Measurements from ENCODE around the gene CMTM4.

CMTM4 gene

GRCh38 chr16:66574531-66574930, 122.0 kb downstream of the CMTM4 start:
- no peak overlapping the region for H3K4me2 ChIP-seq (ENCODE audit: insufficient read depth, low read length)
- no peak overlapping the region for H2AFZ ChIP-seq (ENCODE audit: low read depth, low read length)
- no peaks in the 10 kb centered on the region for H3K4me1 ChIP-seq (ENCODE audit: insufficient read depth, low read length)
- H3K79me2 ChIP-seq (ENCODE audit: insufficient read depth, low read length), result no peaks in the 10 kb centered on the region
- ATAC-seq (ENCODE audit: insufficient read depth, low read depth) (no peak), DNase-seq (no peak)
- no peak overlapping the region for H3K9ac ChIP-seq (ENCODE audit: low read depth, low read length)
- TF ChIP-seq CTCF (IDR thresholded peaks at IDR 0.05; ENCODE audit: borderline replicate concordance, extremely low read depth, low read length, poor library complexity, severe bottlenecking), result no peak
- no peak for TF ChIP-seq EZH2 (IDR thresholded peaks at IDR 0.05; ENCODE audit: borderline replicate concordance, low read depth, low read length, severe bottlenecking)
- no peaks in the 10 kb centered on the region for H3K27me3 ChIP-seq (ENCODE audit: insufficient read depth, low read length, poor library complexity)
- H3K27ac ChIP-seq (ENCODE audit: low read length), result no peak overlapping the region
- H4K20me1 ChIP-seq (ENCODE audit: insufficient read depth, low read length), result no peaks in the 10 kb centered on the region
- no peak overlapping the region for H3K4me3 ChIP-seq (ENCODE audit: low read depth in 1 of 2, low read length in 2 of 2)
- H3K36me3 ChIP-seq (ENCODE audit: insufficient read depth, low read length), result peaks cover 10% of the 10 kb centered on the region
- no peaks in the 10 kb centered on the region for H3K9me3 ChIP-seq (ENCODE audit: insufficient read depth, low read length, severe bottlenecking)

GRCh38 chr16:66574081-66574480, 122.5 kb downstream of the CMTM4 start:
- Histone ChIP-seq H3K9me3 (ENCODE audit: insufficient read depth, low read length, severe bottlenecking) (no peaks in the 10 kb centered on the region), H3K27me3 (ENCODE audit: insufficient read depth, low read length, poor library complexity) (no peaks in the 10 kb centered on the region), H3K79me2 (ENCODE audit: insufficient read depth, low read length) (no peaks in the 10 kb centered on the region), H3K4me1 (ENCODE audit: insufficient read depth, low read length) (no peaks in the 10 kb centered on the region), H4K20me1 (ENCODE audit: insufficient read depth, low read length) (no peaks in the 10 kb centered on the region), H3K4me2 (ENCODE audit: insufficient read depth, low read length) (no peak overlapping the region), H2AFZ (ENCODE audit: low read depth, low read length) (no peak overlapping the region), H3K27ac (ENCODE audit: low read length) (no peak overlapping the region), H3K36me3 (ENCODE audit: insufficient read depth, low read length) (peaks cover 10% of the 10 kb centered on the region), H3K4me3 (ENCODE audit: low read depth in 1 of 2, low read length in 2 of 2) (no peak overlapping the region), H3K9ac (ENCODE audit: low read depth, low read length) (no peak overlapping the region)
- TF ChIP-seq CTCF (IDR thresholded peaks at IDR 0.05; ENCODE audit: borderline replicate concordance, extremely low read depth, low read length, poor library complexity, severe bottlenecking) (no peak), EZH2 (IDR thresholded peaks at IDR 0.05; ENCODE audit: borderline replicate concordance, low read depth, low read length, severe bottlenecking) (no peak)
- DNase-seq (no peak), ATAC-seq (ENCODE audit: insufficient read depth, low read depth) (no peak)

- Histone ChIP-seq H2AFZ (ENCODE audit: low read depth, low read length) (no peak overlapping the region), H3K9me3 (ENCODE audit: insufficient read depth, low read length, severe bottlenecking) (no peaks in the 10 kb centered on the region), H3K4me2 (ENCODE audit: insufficient read depth, low read length) (no peak overlapping the region), H4K20me1 (ENCODE audit: insufficient read depth, low read length) (no peaks in the 10 kb centered on the region; the same call in 1 of the 2 replicates), H3K9ac (ENCODE audit: low read depth, low read length) (no peak overlapping the region), H3K4me3 (ENCODE audit: low read depth in 1 of 2, low read length in 2 of 2) (no peak overlapping the region), H3K27ac (ENCODE audit: low read length) (no peak overlapping the region), H3K27me3 (ENCODE audit: insufficient read depth, low read length, poor library complexity) (no peaks in the 10 kb centered on the region), H3K4me1 (ENCODE audit: insufficient read depth, low read length) (no peaks in the 10 kb centered on the region), H3K79me2 (ENCODE audit: insufficient read depth, low read length) (no peaks in the 10 kb centered on the region), H3K36me3 (ENCODE audit: insufficient read depth, low read length) (peaks cover 11% of the 10 kb centered on the region)
- ATAC-seq (ENCODE audit: insufficient read depth, low read depth), result peak; percentile 32; the same call in 2 of the 3 replicates
- TF ChIP-seq CTCF (IDR thresholded peaks at IDR 0.05; ENCODE audit: borderline replicate concordance, extremely low read depth, low read length, poor library complexity, severe bottlenecking) (no peak), EZH2 (IDR thresholded peaks at IDR 0.05; ENCODE audit: borderline replicate concordance, low read depth, low read length, severe bottlenecking) (no peak)
- DNase-seq, result no peak
These were observed 124.2 kb downstream of the CMTM4 start for GRCh38 chr16:66572356-66572755.

Data from DND-41 (cell line).